Subcutaneous adipose tissue (tissue), 4 donors: Measurements from ENCODE around the gene PRPF19. TPM values are rescaled to one million over a fixed set of nuclear protein-coding genes. Genes with fewer than 3 reads are reported as not detected.

Experiments used
- CTCF ChIP-seq: fragments of 450-650 bp; IDR thresholded peaks from one replicate; pipeline ENCODE4 v1.5.1; 2016; ENCODE audit warnings: low read depth, mild to moderate bottlenecking, control low read depth, antibody characterized with exemption, moderate library complexity
- total RNA-seq, 4 donors: library from RNA; depleted of rRNA; stranded (reverse); fragments of >200 nt; gene quantifications; one replicate each; pipeline ENCODE4 v1.1.0, GENCODE V29; 2016

The PRPF19 gene
- total RNA-seq, 4 donors from 2014 or later: 24.3 to 43.2 (median 36.5) TPM

- no peak for TF ChIP-seq CTCF
Observed at GRCh38 chr11:60910711-60911380, 4.5 kb upstream of the PRPF19 start.

GRCh38 chr11:60910281-60910687, 3.9 kb upstream of the PRPF19 start:
- no peak for TF ChIP-seq CTCF

- TF ChIP-seq CTCF: no peak
Observed at GRCh38 chr11:60908803-60909202, 2.4 kb upstream of the PRPF19 start.

- no peak for TF ChIP-seq CTCF
Observed at GRCh38 chr11:60905551-60906113, 753 bp downstream of the PRPF19 start.

GRCh38 chr11:60905047-60905446, 1.3 kb downstream of the PRPF19 start:
- no peak for TF ChIP-seq CTCF

- no peak for TF ChIP-seq CTCF
Observed at GRCh38 chr11:60902625-60903024, 3.8 kb downstream of the PRPF19 start.

GRCh38 chr11:60900673-60901404, 5.5 kb downstream of the PRPF19 start:
- TF ChIP-seq CTCF: no peak
